ENCODE data around the gene EIF4E1B.

EIF4E1B gene

GRCh38 chr5:176653401-176654385, 23.2 kb downstream of the EIF4E1B start:
- no peaks in the 10 kb centered on the region for H3K9me3 ChIP-seq (ENCODE audit: insufficient read depth, low read depth, low read length)
- no peaks in the 10 kb centered on the region for H3K27me3 ChIP-seq (ENCODE audit: insufficient read depth, low read length, poor library complexity, severe bottlenecking)
- H3F3A ChIP-seq (ENCODE audit: low read depth) = no peaks in the 10 kb centered on the region
- H3K9me2 ChIP-seq (replicated peaks; ENCODE audit: low read depth, low read length) = no peaks in the 10 kb centered on the region
- H3K79me2 ChIP-seq (ENCODE audit: insufficient read depth, low read length) = no peaks in the 10 kb centered on the region
- no peak overlapping the region for H2AFZ ChIP-seq (ENCODE audit: low read length)
- no peaks in the 10 kb centered on the region for H3K36me3 ChIP-seq (ENCODE audit: insufficient read depth, low read length)
- no peaks in the 10 kb centered on the region for H4K20me1 ChIP-seq (ENCODE audit: insufficient read depth, low read length, poor library complexity, severe bottlenecking)
- TF ChIP-seq CTCF (conservative IDR thresholded peaks at IDR 0.05; ENCODE audit: low read length) = no peak
- TF ChIP-seq EZH2phosphoT487 (IDR thresholded peaks at IDR 0.05; ENCODE audit: borderline replicate concordance) = no peak
- H3K4me1 ChIP-seq (ENCODE audit: insufficient read depth, low read length, poor library complexity, severe bottlenecking) = peaks cover 4% of the 10 kb centered on the region
- no peak overlapping the region for H3K4me2 ChIP-seq (ENCODE audit: low read depth, low read length, poor library complexity, severe bottlenecking)
- H3K4me3 ChIP-seq (ENCODE audit: low read length, poor library complexity, severe bottlenecking) = no peak overlapping the region
- H3K9ac ChIP-seq (ENCODE audit: low read depth, low read length, poor library complexity, severe bottlenecking) = no peak overlapping the region

GRCh38 chr5:176654856-176655255, 24.4 kb downstream of the EIF4E1B start:
- H4K20me1 ChIP-seq (ENCODE audit: insufficient read depth, low read length, poor library complexity, severe bottlenecking) = no peaks in the 10 kb centered on the region
- H3K27me3 ChIP-seq (ENCODE audit: insufficient read depth, low read length, poor library complexity, severe bottlenecking) = no peaks in the 10 kb centered on the region
- TF ChIP-seq CTCF (conservative IDR thresholded peaks at IDR 0.05; ENCODE audit: low read length) (no peak), EZH2phosphoT487 (IDR thresholded peaks at IDR 0.05; ENCODE audit: borderline replicate concordance) (no peak)
- H3K4me3 ChIP-seq (ENCODE audit: low read length, poor library complexity, severe bottlenecking) = no peak overlapping the region
- no peaks in the 10 kb centered on the region for H3K9me3 ChIP-seq (ENCODE audit: insufficient read depth, low read depth, low read length)
- no peak overlapping the region for H3K4me2 ChIP-seq (ENCODE audit: low read depth, low read length, poor library complexity, severe bottlenecking)
- no peak overlapping the region for H2AFZ ChIP-seq (ENCODE audit: low read length)
- no peaks in the 10 kb centered on the region for H3F3A ChIP-seq (ENCODE audit: low read depth)
- no peak overlapping the region for H3K9ac ChIP-seq (ENCODE audit: low read depth, low read length, poor library complexity, severe bottlenecking)
- no peaks in the 10 kb centered on the region for H3K79me2 ChIP-seq (ENCODE audit: insufficient read depth, low read length)
- H3K36me3 ChIP-seq (ENCODE audit: insufficient read depth, low read length) = no peaks in the 10 kb centered on the region
- H3K9me2 ChIP-seq (replicated peaks; ENCODE audit: low read depth, low read length) = no peaks in the 10 kb centered on the region
- no peaks in the 10 kb centered on the region for H3K4me1 ChIP-seq (ENCODE audit: insufficient read depth, low read length, poor library complexity, severe bottlenecking)

GRCh38 chr5:176656467-176656990, 26.1 kb downstream of the EIF4E1B start:
- Histone ChIP-seq H2AFZ (ENCODE audit: low read length) (no peak overlapping the region), H3K36me3 (ENCODE audit: insufficient read depth, low read length) (no peaks in the 10 kb centered on the region), H3F3A (ENCODE audit: low read depth) (no peaks in the 10 kb centered on the region), H3K4me3 (ENCODE audit: low read length, poor library complexity, severe bottlenecking) (no peak overlapping the region), H3K9ac (ENCODE audit: low read depth, low read length, poor library complexity, severe bottlenecking) (no peak overlapping the region), H3K4me2 (ENCODE audit: low read depth, low read length, poor library complexity, severe bottlenecking) (no peak overlapping the region), H3K4me1 (ENCODE audit: insufficient read depth, low read length, poor library complexity, severe bottlenecking) (no peaks in the 10 kb centered on the region), H3K79me2 (ENCODE audit: insufficient read depth, low read length) (no peaks in the 10 kb centered on the region), H3K27me3 (ENCODE audit: insufficient read depth, low read length, poor library complexity, severe bottlenecking) (no peaks in the 10 kb centered on the region), H3K9me2 (replicated peaks; ENCODE audit: low read depth, low read length) (no peaks in the 10 kb centered on the region), H3K9me3 (ENCODE audit: insufficient read depth, low read depth, low read length) (no peaks in the 10 kb centered on the region), H4K20me1 (ENCODE audit: insufficient read depth, low read length, poor library complexity, severe bottlenecking) (no peaks in the 10 kb centered on the region)
- TF ChIP-seq CTCF (conservative IDR thresholded peaks at IDR 0.05; ENCODE audit: low read length) = no peak
- TF ChIP-seq EZH2phosphoT487 (IDR thresholded peaks at IDR 0.05; ENCODE audit: borderline replicate concordance) = no peak

All from Loucy (cell line).